Trophoblast cell (in vitro differentiated cells and primary cell): ENCODE data around the gene TPTE2. TPM values are rescaled to one million over a fixed set of nuclear protein-coding genes. Genes with fewer than 3 reads are reported as not detected.
A peak's percentile ranks its signal among the peaks of the same experiment; 100 is the strongest.
"Not testable (repeated sequence)": the region's sequence is repeated elsewhere in the genome, so short reads cannot be mapped to it uniquely, and the experiment has no call there.

Experiments used
- DNase-seq, 2 donors: peaks; one replicate each; pipeline ENCODE4 v3.0.0-alpha.2; 2016
- H2AFZ ChIP-seq: 2 replicates; pipeline ENCODE4 v1.6.1; 2013; ENCODE audit warnings: low read length, moderate library complexity, mild to moderate bottlenecking; ENCODE audit not compliant: insufficient read depth, poor library complexity
- H2AK5ac ChIP-seq: 2 replicates; pipeline ENCODE4 v1.6.1; 2013; ENCODE audit warnings: mild to moderate bottlenecking, low read length
- H2BK120ac ChIP-seq: 2 replicates; pipeline ENCODE4 v1.6.1; 2013; ENCODE audit warnings: low read length, mild to moderate bottlenecking, moderate library complexity; ENCODE audit not compliant: insufficient read depth, poor library complexity
- H2BK12ac ChIP-seq: 2 replicates; pipeline ENCODE4 v1.6.1; 2013; ENCODE audit warnings: mild to moderate bottlenecking, low read length, moderate library complexity
- H2BK5ac ChIP-seq: 2 replicates; pipeline ENCODE4 v1.6.1; 2013; ENCODE audit warnings: low read length, low read depth, moderate library complexity, mild to moderate bottlenecking; ENCODE audit not compliant: poor library complexity
- H3K14ac ChIP-seq: 2 replicates; pipeline ENCODE4 v1.6.1; 2013; ENCODE audit warnings: mild to moderate bottlenecking, low read length
- H3K18ac ChIP-seq: 2 replicates; pipeline ENCODE4 v1.6.1; 2013; ENCODE audit warnings: mild to moderate bottlenecking, low read length
- H3K23ac ChIP-seq: 2 replicates; pipeline ENCODE4 v1.6.1; 2013; ENCODE audit warnings: low read length
- H3K27ac ChIP-seq: 2 replicates; pipeline ENCODE4 v1.5.1; 2013; ENCODE audit warnings: low read depth, mild to moderate bottlenecking, inconsistent platforms, low read length, moderate library complexity
- H3K27me3 ChIP-seq: 2 replicates; pipeline ENCODE4 v1.6.1; 2013; ENCODE audit warnings: inconsistent platforms, mild to moderate bottlenecking, low read length, moderate library complexity; ENCODE audit not compliant: insufficient read depth
- H3K36me3 ChIP-seq, 2 experiments: 1 replicate in 1 of 2; 2 replicates in 1 of 2; pipeline ENCODE4 v1.6.1; 2013; ENCODE audit warnings: low read length in 2 of 2, mild to moderate bottlenecking in 2 of 2, moderate library complexity in 1 of 2; ENCODE audit not compliant: insufficient read depth in 2 of 2, control insufficient read depth in 1 of 2
- H3K4ac ChIP-seq: 2 replicates; pipeline ENCODE4 v1.6.1; 2013; ENCODE audit warnings: low read depth, mild to moderate bottlenecking, low read length, moderate library complexity
- H3K4me1 ChIP-seq, 2 experiments: 1 replicate in 1 of 2; 2 replicates in 1 of 2; pipeline ENCODE4 v1.6.1; 2013; ENCODE audit warnings: low read length in 2 of 2, mild to moderate bottlenecking in 2 of 2, moderate library complexity in 1 of 2; ENCODE audit not compliant: insufficient read depth in 2 of 2, control insufficient read depth in 1 of 2
- H3K4me2 ChIP-seq: 2 replicates; pipeline ENCODE4 v1.6.1; 2013; ENCODE audit warnings: inconsistent platforms, mild to moderate bottlenecking, low read length, moderate library complexity
- H3K4me3 ChIP-seq: 2 replicates; pipeline ENCODE4 v1.5.1; 2013; ENCODE audit warnings: mild to moderate bottlenecking, low read depth, low read length, inconsistent platforms
- H3K79me1 ChIP-seq: one replicate; pipeline ENCODE4 v1.6.1; 2013; ENCODE audit warnings: low read length
- H3K79me2 ChIP-seq: 2 replicates; pipeline ENCODE4 v1.6.1; 2013; ENCODE audit warnings: low read length, mild to moderate bottlenecking; ENCODE audit not compliant: control insufficient read depth, insufficient read depth, poor library complexity
- H3K9ac ChIP-seq: 2 replicates; pipeline ENCODE4 v1.6.1; 2013; ENCODE audit warnings: mild to moderate bottlenecking, low read length
- H3K9me3 ChIP-seq: 2 replicates; pipeline ENCODE4 v1.6.1; 2013; ENCODE audit warnings: low read depth, mild to moderate bottlenecking, control low read depth, inconsistent platforms, low read length; ENCODE audit not compliant: insufficient read depth
- H4K12ac ChIP-seq: 2 replicates; pipeline ENCODE4 v1.6.1; 2013; ENCODE audit warnings: low read depth, mild to moderate bottlenecking, low read length, moderate library complexity
- H4K8ac ChIP-seq: 2 replicates; pipeline ENCODE4 v1.6.1; 2013; ENCODE audit warnings: low read depth, mild to moderate bottlenecking, low read length, moderate library complexity
- H4K91ac ChIP-seq: one replicate; pipeline ENCODE4 v1.6.1; 2013; ENCODE audit warnings: low read depth, mild to moderate bottlenecking, low read length, moderate library complexity
- WGBS: extraction: QIAGEN DNeasy Blood & Tissue Kit; methylation state at CpG from one replicate; pipeline ENCODE4 v1.1.7; 2013; ENCODE audit warnings: missing lambda C conversion rate; ENCODE audit not compliant: insufficient read length, insufficient coverage; ENCODE audit errors: extremely low coverage; 5-methylcytosine and 5-hydroxymethylcytosine counted together
- polyA plus RNA-seq: library from polyadenylated mRNA; stranded (reverse); fragments of 200-250 nt; gene quantifications from 2 replicates; pipeline ENCODE4 v1.2.3, GENCODE V29; 2013

The TPTE2 gene
- 0.07 and 0.10 TPM in 2 replicates for polyA plus RNA-seq

- not testable (repeated sequence) for H3K36me3 ChIP-seq, H2AK5ac ChIP-seq, H3K14ac ChIP-seq, H3K4ac ChIP-seq, H4K91ac ChIP-seq, H3K23ac ChIP-seq, H4K8ac ChIP-seq, DNase-seq, H3K4me3 ChIP-seq, H3K4me2 ChIP-seq, H4K12ac ChIP-seq, H3K27ac ChIP-seq, H3K4me1 ChIP-seq, H2BK120ac ChIP-seq, H3K18ac ChIP-seq, H3K9ac ChIP-seq, H3K79me1 ChIP-seq, H3K27me3 ChIP-seq, H2AFZ ChIP-seq, H3K79me2 ChIP-seq, H2BK12ac ChIP-seq, H2BK5ac ChIP-seq
- peaks cover 26% of the 10 kb centered on the region for H3K9me3 ChIP-seq
- WGBS = no CpG with 5 or more reads among the region's 32 CpGs
These were observed at the start of gene TPTE2 for GRCh38 chr13:19561127-19561582. Gene TPTE2, minus strand, starts transcription at chr13:19561532. Its CDS starts 58,298 bp downstream, at chr13:19503234.

GRCh38 chr13:19607523-19608078 is 46.3 kb upstream of the TPTE2 start:
- no peak overlapping the region for H3K18ac ChIP-seq
- H3K9me3 ChIP-seq = peaks cover 6% of the 10 kb centered on the region
- H3K79me2 ChIP-seq = no peaks in the 10 kb centered on the region
- no peak overlapping the region for H3K9ac ChIP-seq
- no peak overlapping the region for H4K91ac ChIP-seq
- WGBS = no CpG with 5 or more reads among the region's 10 CpGs
- H2BK120ac ChIP-seq = no peak overlapping the region
- H3K4ac ChIP-seq = no peak overlapping the region
- peaks cover under 1% of the 10 kb centered on the region for H3K27me3 ChIP-seq
- H2AFZ ChIP-seq = no peak overlapping the region
- no peaks in the 10 kb centered on the region for H3K79me1 ChIP-seq
- no peak overlapping the region for H3K4me3 ChIP-seq
- no peaks in the 10 kb centered on the region for H3K36me3 ChIP-seq
- H3K23ac ChIP-seq = no peak overlapping the region
- H3K14ac ChIP-seq = no peak overlapping the region
- H3K27ac ChIP-seq = no peak overlapping the region
- H2AK5ac ChIP-seq = no peak overlapping the region
- no peak overlapping the region for H2BK5ac ChIP-seq
- no peak overlapping the region for H4K12ac ChIP-seq
- H3K4me2 ChIP-seq = no peak overlapping the region
- H3K4me1 ChIP-seq = no peaks in the 10 kb centered on the region
- no peak for DNase-seq
- no peak overlapping the region for H4K8ac ChIP-seq
- no peak overlapping the region for H2BK12ac ChIP-seq

- H3K4me2 ChIP-seq = no peak overlapping the region
These were observed 45.4 kb upstream of the TPTE2 start for GRCh38 chr13:19606737-19607136.

GRCh38 chr13:19606152-19606551 is 44.8 kb upstream of the TPTE2 start:
- H3K4ac ChIP-seq = no peak overlapping the region
- H2BK5ac ChIP-seq = no peak overlapping the region
- no peak overlapping the region for H2BK12ac ChIP-seq
- peaks cover 12% of the 10 kb centered on the region for H3K27me3 ChIP-seq
- no peak overlapping the region for H2BK120ac ChIP-seq
- no peak overlapping the region for H3K27ac ChIP-seq
- H2AFZ ChIP-seq = no peak overlapping the region
- H4K8ac ChIP-seq = no peak overlapping the region
- H3K4me1 ChIP-seq = peaks cover 3 to 6% of the 10 kb centered on the region in 2 experiments
- H3K9me3 ChIP-seq = peaks cover 6% of the 10 kb centered on the region
- H4K12ac ChIP-seq = no peak overlapping the region
- H3K79me2 ChIP-seq = peaks cover 2% of the 10 kb centered on the region
- DNase-seq = peak in 1 of 2 donors; percentile 27
- H3K14ac ChIP-seq = no peak overlapping the region
- H3K9ac ChIP-seq = no peak overlapping the region
- no peaks in the 10 kb centered on the region for H3K79me1 ChIP-seq
- H3K4me3 ChIP-seq = no peak overlapping the region
- H4K91ac ChIP-seq = no peak overlapping the region
- no peak overlapping the region for H3K4me2 ChIP-seq
- no peak overlapping the region for H3K18ac ChIP-seq
- no peak overlapping the region for H2AK5ac ChIP-seq
- H3K23ac ChIP-seq = no peak overlapping the region
- H3K36me3 ChIP-seq = no peaks in the 10 kb centered on the region

More at GRCh38 chr13:19606737-19607136, 45.4 kb upstream of the TPTE2 start:
- no peak overlapping the region for H2AK5ac ChIP-seq
- H3K79me2 ChIP-seq = peaks cover 2% of the 10 kb centered on the region
- H3K23ac ChIP-seq = no peak overlapping the region
- no peak overlapping the region for H3K4me3 ChIP-seq
- no peak overlapping the region for H4K8ac ChIP-seq
- no peak overlapping the region for H2BK120ac ChIP-seq
- no peak overlapping the region for H4K91ac ChIP-seq
- H3K18ac ChIP-seq = no peak overlapping the region
- no peaks in the 10 kb centered on the region for H3K79me1 ChIP-seq
- H3K9me3 ChIP-seq = peaks cover 6% of the 10 kb centered on the region
- H3K27ac ChIP-seq = no peak overlapping the region
- H2BK5ac ChIP-seq = no peak overlapping the region
- no peak overlapping the region for H2AFZ ChIP-seq
- H3K14ac ChIP-seq = no peak overlapping the region
- no peak overlapping the region for H3K9ac ChIP-seq
- DNase-seq = no peak
- H3K4me1 ChIP-seq = peaks cover under 1 to 3% of the 10 kb centered on the region in 2 experiments
- WGBS = no CpG with 5 or more reads among the region's 2 CpGs
- H2BK12ac ChIP-seq = no peak overlapping the region
- H4K12ac ChIP-seq = no peak overlapping the region
- no peak overlapping the region for H3K4ac ChIP-seq
- peaks cover 10% of the 10 kb centered on the region for H3K27me3 ChIP-seq
- H3K36me3 ChIP-seq = no peaks in the 10 kb centered on the region
